Measurements from ENCODE around the gene NGLY1.

GRCh38 chr3:25697553-25697952 is 85.7 kb downstream of the NGLY1 start:
- TF ChIP-seq CTCF (IDR thresholded peaks at IDR 0.05) (no peak), ZFX (IDR thresholded peaks at IDR 0.05; ENCODE audit: borderline replicate concordance) (no peak)
